Thoracic aorta (tissue), 2 donors: Measurements from ENCODE around the gene TMEM218. TPM values are rescaled to one million over a fixed set of nuclear protein-coding genes. Genes with fewer than 3 reads are reported as not detected.
A peak's percentile ranks its signal among the peaks of the same experiment; 100 is the strongest.
"Not testable (repeated sequence)": the region's sequence is repeated elsewhere in the genome, so short reads cannot be mapped to it uniquely, and the experiment has no call there.

Experiments
- ATAC-seq: fragments of 150-250 bp; one replicate; pipeline ENCODE4 v1.8.0; 2017; ENCODE audit warnings: low read depth; ENCODE audit not compliant: insufficient number of reproducible peaks, low FRiP score
- DNase-seq: peaks from one replicate; pipeline ENCODE4 v3.0.0-alpha.2; 2020; ENCODE audit warnings: low spot score
- H3K27ac ChIP-seq, 2 donors: fragments of 200-600 bp; sonication (generic); 1 replicate in 1 of 2; 2 replicates in 1 of 2; pipeline ENCODE4 v1.5.1; 2016; ENCODE audit warnings: mild to moderate bottlenecking in 2 of 2, moderate library complexity in 2 of 2
- H3K27me3 ChIP-seq: fragments of 200-600 bp; sonication (generic); replicated peaks from 2 replicates; pipeline ENCODE4 v1.6.0; 2016; ENCODE audit warnings: mild to moderate bottlenecking; ENCODE audit not compliant: insufficient read depth
- H3K36me3 ChIP-seq: fragments of 200-600 bp; sonication (generic); one replicate; pipeline ENCODE4 v1.5.1; 2016
- H3K4me1 ChIP-seq, 2 donors: fragments of 200-600 bp; sonication (generic); 1 replicate in 1 of 2; 2 replicates in 1 of 2; pipeline versions ENCODE4 v1.5.1 to v1.6.0; 2016; ENCODE audit warnings: low read depth in 2 of 2, mild to moderate bottlenecking in 1 of 2; ENCODE audit not compliant: control insufficient read depth in 1 of 2
- H3K4me3 ChIP-seq: fragments of 200-600 bp; sonication (generic); 2 replicates; pipeline ENCODE4 v1.5.1; 2016; ENCODE audit warnings: mild to moderate bottlenecking
- H3K9me3 ChIP-seq: fragments of 200-600 bp; sonication (generic); 2 replicates; pipeline ENCODE4 v1.5.1; 2016
- total RNA-seq, 2 donors: library from RNA; depleted of rRNA; stranded (reverse); fragments of >200 nt; gene quantifications; one replicate each; pipeline versions ENCODE4 v1.1.0 to v1.2.3, GENCODE V29; 2016
- TF ChIP-seq, protein P1 (sequence below): fragments of 200-600 bp; sonication (generic); IDR thresholded peaks from one replicate; pipeline ENCODE4 v1.5.1; 2019; ENCODE audit warnings: antibody characterized with exemption

TMEM218 gene
- total RNA-seq, 2 donors from 2014 or later: 15.2 to 17.7 TPM

DNA sequence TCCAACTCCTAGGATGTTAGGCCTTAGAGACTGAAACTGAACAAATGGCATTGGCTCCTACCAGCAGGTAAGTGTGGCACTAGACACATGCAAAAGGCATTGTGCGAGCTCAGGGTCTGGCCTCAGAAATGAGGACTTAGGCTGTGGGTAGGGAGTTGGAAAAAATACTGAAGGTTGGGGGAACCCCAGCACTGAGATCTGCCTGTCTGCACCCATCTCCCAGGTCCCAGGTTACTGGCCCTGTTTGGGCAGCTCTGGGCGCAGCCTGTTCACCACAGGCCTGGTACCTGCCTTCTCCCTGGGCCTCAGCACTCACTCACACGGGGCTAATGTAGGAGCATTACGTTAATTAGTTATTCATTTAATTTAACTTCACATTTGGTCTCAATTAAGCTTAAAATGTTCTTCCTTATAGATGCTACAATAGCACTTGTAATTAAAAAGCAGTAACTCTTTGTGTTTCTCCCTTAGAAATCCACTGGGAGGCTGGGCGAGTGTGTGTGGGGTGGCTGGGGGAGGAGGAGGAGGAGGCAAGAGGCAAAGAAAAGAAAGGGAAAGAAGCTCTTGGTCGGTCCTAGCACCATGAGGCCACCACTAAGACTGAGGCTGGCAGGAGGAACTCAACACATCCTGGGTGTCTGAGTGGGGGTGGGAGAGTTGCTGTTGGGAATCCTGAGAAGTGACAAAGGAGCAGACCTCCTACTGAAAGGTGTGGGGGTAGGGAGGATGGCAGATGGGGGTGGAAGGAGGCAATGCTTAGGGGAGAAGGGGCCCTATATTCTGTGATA lies 19.4 kb downstream of the TMEM218 start:
- Histone ChIP-seq H3K36me3 (no peaks in the 10 kb centered on the region), H3K9me3 (no peaks in the 10 kb centered on the region), H3K4me1 (peaks cover 0 to 9% of the 10 kb centered on the region in 2 donors), H3K27me3 (no peaks in the 10 kb centered on the region), H3K27ac (no peak overlapping the region), H3K4me3 (no peak overlapping the region)
- TF ChIP-seq, protein P1, sequence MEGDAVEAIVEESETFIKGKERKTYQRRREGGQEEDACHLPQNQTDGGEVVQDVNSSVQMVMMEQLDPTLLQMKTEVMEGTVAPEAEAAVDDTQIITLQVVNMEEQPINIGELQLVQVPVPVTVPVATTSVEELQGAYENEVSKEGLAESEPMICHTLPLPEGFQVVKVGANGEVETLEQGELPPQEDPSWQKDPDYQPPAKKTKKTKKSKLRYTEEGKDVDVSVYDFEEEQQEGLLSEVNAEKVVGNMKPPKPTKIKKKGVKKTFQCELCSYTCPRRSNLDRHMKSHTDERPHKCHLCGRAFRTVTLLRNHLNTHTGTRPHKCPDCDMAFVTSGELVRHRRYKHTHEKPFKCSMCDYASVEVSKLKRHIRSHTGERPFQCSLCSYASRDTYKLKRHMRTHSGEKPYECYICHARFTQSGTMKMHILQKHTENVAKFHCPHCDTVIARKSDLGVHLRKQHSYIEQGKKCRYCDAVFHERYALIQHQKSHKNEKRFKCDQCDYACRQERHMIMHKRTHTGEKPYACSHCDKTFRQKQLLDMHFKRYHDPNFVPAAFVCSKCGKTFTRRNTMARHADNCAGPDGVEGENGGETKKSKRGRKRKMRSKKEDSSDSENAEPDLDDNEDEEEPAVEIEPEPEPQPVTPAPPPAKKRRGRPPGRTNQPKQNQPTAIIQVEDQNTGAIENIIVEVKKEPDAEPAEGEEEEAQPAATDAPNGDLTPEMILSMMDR: no peak
- ATAC-seq (no peak), DNase-seq (no peak)

DNA sequence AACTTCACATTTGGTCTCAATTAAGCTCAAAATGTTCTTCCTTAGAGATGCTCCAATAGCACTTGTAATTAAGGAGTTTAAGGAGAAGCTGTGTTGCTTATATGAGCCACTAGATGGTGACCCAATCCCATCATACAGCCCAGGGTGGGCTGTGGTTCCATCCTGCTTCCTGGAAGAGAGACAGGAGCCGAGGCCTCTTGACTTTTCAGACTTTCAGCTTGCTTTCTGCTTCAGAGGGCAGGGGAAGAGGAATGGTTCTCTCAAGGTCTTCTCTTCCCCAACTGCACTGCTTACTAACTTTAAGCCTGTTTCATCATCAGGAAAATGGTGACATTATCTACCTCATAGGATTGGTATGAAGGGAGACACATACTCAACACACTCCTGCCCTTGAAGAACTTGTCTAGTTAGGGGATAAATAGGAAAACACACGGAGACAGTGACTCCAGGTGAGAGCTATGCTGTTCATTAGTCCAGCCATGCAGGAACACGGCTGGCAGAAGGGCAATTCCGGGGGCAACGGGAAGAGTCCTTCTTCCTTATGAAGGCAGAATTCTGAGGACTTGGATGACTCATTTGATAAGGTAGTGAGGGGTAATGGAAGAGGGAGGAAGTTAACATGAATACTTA lies 20.1 kb downstream of the TMEM218 start:
- Histone ChIP-seq H3K27me3 (no peaks in the 10 kb centered on the region), H3K4me3 (no peak overlapping the region), H3K4me1 (peaks cover 0 to 9% of the 10 kb centered on the region in 2 donors), H3K36me3 (no peaks in the 10 kb centered on the region), H3K9me3 (no peaks in the 10 kb centered on the region), H3K27ac (no peak overlapping the region)
- DNase-seq (no peak), ATAC-seq (peak; percentile 50)
- TF ChIP-seq, protein P1: peak; percentile 36

DNA sequence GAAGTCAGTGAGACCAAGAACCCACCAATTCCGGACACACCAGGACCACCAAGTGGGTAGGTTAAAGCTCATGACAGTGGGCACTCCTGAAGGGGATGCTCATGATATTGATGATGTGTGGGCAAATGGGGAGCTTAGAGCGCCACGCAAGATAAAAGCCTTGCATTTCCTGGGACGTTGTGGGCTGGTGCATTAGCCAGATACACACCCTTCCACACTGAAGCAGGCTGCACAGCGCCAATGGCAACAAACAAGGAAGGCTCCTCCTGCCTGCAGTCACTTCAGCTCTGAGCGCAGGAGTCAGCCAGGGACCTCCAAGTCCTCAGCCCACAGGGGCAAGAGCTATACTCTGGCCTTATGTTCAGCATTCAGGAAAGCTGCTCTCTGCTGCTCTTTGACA lies 20.6 kb downstream of the TMEM218 start:
- Histone ChIP-seq H3K4me3 (no peak overlapping the region), H3K27ac (no peak overlapping the region), H3K36me3 (no peaks in the 10 kb centered on the region), H3K4me1 (peaks cover 0 to 9% of the 10 kb centered on the region in 2 donors), H3K9me3 (no peaks in the 10 kb centered on the region), H3K27me3 (no peaks in the 10 kb centered on the region)
- ATAC-seq (no peak), DNase-seq (no peak)
- TF ChIP-seq, protein P1: no peak

DNA sequence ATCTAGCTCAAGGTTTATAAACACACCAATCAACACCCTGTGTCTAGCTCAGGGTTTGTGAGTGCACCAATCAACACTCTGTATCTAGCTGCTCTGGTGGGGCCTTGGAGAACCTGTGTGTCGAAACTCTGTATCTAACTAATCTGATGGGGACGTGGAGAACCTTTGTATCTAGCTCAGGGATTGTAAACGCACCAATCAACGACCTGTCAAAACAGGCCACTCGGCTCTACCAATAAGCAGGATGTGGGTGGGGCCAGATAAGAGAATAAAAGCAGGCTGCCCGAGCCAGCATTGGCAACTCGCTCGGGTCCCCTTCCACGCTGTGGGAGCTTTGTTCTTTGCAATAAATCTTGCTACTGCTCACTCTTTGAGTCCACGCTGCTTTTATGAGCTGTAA lies 21.3 kb downstream of the TMEM218 start:
- not testable (repeated sequence) for H3K9me3 ChIP-seq, H3K4me3 ChIP-seq, H3K36me3 ChIP-seq, ATAC-seq, H3K27ac ChIP-seq, H3K4me1 ChIP-seq, DNase-seq, H3K27me3 ChIP-seq

DNA sequence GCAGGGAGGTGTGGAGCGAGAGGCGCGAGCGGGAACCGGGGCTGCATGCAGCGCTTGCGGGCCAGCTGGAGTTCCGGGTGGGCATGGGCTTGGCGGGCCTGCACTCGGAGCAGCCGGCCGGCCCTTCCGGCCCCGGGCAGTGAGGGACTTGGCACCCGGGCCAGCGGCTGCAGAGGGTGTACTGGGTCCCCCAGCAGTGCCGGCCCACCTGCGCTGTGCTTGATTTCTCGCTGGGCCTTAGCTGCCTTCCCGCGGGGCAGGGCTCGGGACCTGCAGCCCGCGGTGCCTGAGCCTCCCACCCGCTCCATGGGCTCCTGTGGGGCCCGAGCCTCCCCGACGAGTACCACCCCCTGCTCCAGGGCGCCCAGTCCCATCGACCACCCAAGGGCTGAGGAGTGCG lies 21.9 kb downstream of the TMEM218 start:
- not testable (repeated sequence) for H3K27me3 ChIP-seq, DNase-seq, H3K4me1 ChIP-seq, H3K9me3 ChIP-seq, H3K36me3 ChIP-seq, H3K27ac ChIP-seq, ATAC-seq, H3K4me3 ChIP-seq

DNA sequence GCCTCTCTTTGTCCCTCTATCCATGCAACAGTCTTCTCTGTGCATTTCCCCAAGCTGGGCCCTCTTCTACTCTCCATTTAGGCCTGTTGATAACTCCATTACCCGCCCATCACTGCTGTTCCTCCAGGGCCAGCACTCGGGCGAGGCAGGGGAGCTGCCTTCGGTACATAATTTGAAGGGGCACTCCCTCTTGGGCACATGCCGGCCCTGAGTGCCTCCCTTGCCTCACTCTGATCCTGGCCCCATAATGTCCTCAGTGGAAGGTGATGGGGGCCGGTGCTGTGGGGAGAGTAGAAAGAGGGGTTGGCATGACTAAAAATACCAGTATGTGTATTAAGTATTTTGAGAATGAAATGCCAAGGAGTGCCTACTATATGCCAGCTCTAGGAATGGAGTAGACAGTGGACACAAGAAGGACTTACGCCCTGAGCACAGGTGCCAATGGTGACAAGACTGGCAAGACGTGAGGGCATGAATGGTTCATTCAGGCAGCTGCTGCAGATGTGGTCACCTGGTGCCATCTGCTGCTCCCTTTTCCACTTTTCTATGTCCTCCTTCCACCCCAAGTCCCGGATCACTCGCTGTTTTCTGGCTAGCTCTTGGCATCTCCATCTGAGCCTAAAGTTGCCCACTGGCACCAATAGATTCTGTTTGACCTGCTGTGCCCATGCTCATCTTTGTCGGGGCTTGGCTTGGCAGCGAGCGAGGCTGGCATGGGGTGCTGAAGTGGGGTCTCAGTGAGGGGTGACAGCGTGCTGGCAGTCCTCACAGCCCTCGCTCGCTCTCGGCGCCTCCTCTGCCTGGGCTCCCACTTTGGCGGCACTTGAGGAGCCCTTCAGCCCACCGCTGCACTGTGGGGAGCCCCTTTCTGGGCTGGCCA lies 22.6 kb downstream of the TMEM218 start:
- H3K27ac ChIP-seq: no peak overlapping the region
- peaks cover 0 to 9% of the 10 kb centered on the region in 2 donors for H3K4me1 ChIP-seq
- no peaks in the 10 kb centered on the region for H3K27me3 ChIP-seq
- H3K9me3 ChIP-seq: no peaks in the 10 kb centered on the region
- H3K36me3 ChIP-seq: no peaks in the 10 kb centered on the region
- TF ChIP-seq, protein P1: no peak
- no peak for ATAC-seq
- no peak overlapping the region for H3K4me3 ChIP-seq
- no peak for DNase-seq
